K562 (cell line): ENCODE data around the gene FES. TPM values are rescaled to one million over a fixed set of nuclear protein-coding genes. Genes with fewer than 3 reads are reported as not detected.
A peak's percentile ranks its signal among the peaks of the same experiment; 100 is the strongest.

Source experiments
- C11orf30 ChIP-seq: fragments of 450-650 bp; IDR thresholded peaks from 2 replicates; pipeline ENCODE4 v1.6.1; 2016; ENCODE audit warnings: low read depth, mild to moderate bottlenecking
- CEBPB ChIP-seq: fragments of 450-650 bp; IDR thresholded peaks from 2 replicates; pipeline ENCODE4 v1.6.1; 2016; ENCODE audit warnings: missing genetic modification characterization, missing compliant biosample characterization
- CREM ChIP-seq: IDR thresholded peaks from 2 replicates; pipeline ENCODE4 v1.6.1; 2014; ENCODE audit warnings: antibody characterized with exemption, low read depth
- FOXK2 ChIP-seq, 2 experiments: fragments of 450-650 bp; IDR thresholded peaks in 1 of 2; conservative IDR thresholded peaks in 1 of 2; 2 replicates each; pipeline ENCODE4 v1.6.1; 2016; ENCODE audit warnings: low read depth in 2 of 2, mild to moderate bottlenecking in 1 of 2
- LCOR ChIP-seq: sonication (generic); formaldehyde crosslinking; IDR thresholded peaks from 2 replicates; pipeline ENCODE4 v1.8.0; 2022; ENCODE audit warnings: mild to moderate bottlenecking, missing genetic modification reagents
- PURB ChIP-seq: sonication (generic); formaldehyde crosslinking; IDR thresholded peaks from 2 replicates; pipeline ENCODE4 v1.9.0; 2021; ENCODE audit warnings: low read depth, mild to moderate bottlenecking, missing genetic modification reagents
- RB1 ChIP-seq: fragments of 450-650 bp; IDR thresholded peaks from 2 replicates; pipeline ENCODE4 v1.6.1; 2017; ENCODE audit warnings: low read depth, mild to moderate bottlenecking
- RFX1 ChIP-seq: fragments of 450-650 bp; IDR thresholded peaks from 2 replicates; pipeline ENCODE4 v1.6.1; 2016; ENCODE audit warnings: mild to moderate bottlenecking, moderate library complexity
- SMAD2 ChIP-seq: fragments of 150-350 bp; IDR thresholded peaks from 2 replicates; pipeline ENCODE4 v1.6.1; 2014; ENCODE audit warnings: low read depth, mild to moderate bottlenecking, low read length
- SMARCC2 ChIP-seq: fragments of 450-650 bp; IDR thresholded peaks from 2 replicates; pipeline ENCODE4 v1.6.1; 2017; ENCODE audit warnings: antibody characterized with exemption, moderate library complexity, mild to moderate bottlenecking, low read depth
- SMC3 ChIP-seq: conservative IDR thresholded peaks from 2 replicates; pipeline ENCODE4 v1.6.1; 2011; ENCODE audit warnings: low read depth, low read length, improper control_type of control experiment; ENCODE audit not compliant: insufficient read depth
- STAG1 ChIP-seq: sonication (generic); formaldehyde crosslinking; IDR thresholded peaks from 2 replicates; pipeline ENCODE4 v1.5.0; 2020; ENCODE audit warnings: missing genetic modification reagents, borderline replicate concordance
- TCFL5 ChIP-seq: fragments of 250-450 bp; sonication (Bioruptor Pico); conservative IDR thresholded peaks from 2 replicates; pipeline ENCODE4 v1.6.1; 2021; ENCODE audit warnings: mild to moderate bottlenecking, moderate library complexity, matching md5 sums
- USF2 ChIP-seq: sonication (generic); formaldehyde crosslinking; IDR thresholded peaks from 2 replicates; pipeline ENCODE4 v1.5.0; 2020; ENCODE audit warnings: missing genetic modification reagents
- ZBTB7A ChIP-seq: IDR thresholded peaks from 2 replicates; pipeline ENCODE4 v1.6.1; 2011; ENCODE audit warnings: low read depth, mild to moderate bottlenecking, low read length, moderate library complexity, borderline replicate concordance; ENCODE audit not compliant: control insufficient read depth
- ZNF124 ChIP-seq: sonication (generic); formaldehyde crosslinking; IDR thresholded peaks from 2 replicates; pipeline ENCODE4 v1.8.1; 2022; ENCODE audit warnings: missing genetic modification reagents
- ZNF134 ChIP-seq: fragments of 250-450 bp; sonication (Bioruptor Pico); conservative IDR thresholded peaks from 2 replicates; pipeline ENCODE4 v1.4.0; 2020
- polyA plus RNA-seq, 8 experiments: library from polyadenylated mRNA; depleted of rRNA in 4 of 8; stranded (reverse) in 5 of 8; unstranded in 3 of 8; fragments of >200 nt; fragmentation: Nextera tagmentation in 2 of 8; fragmentation: Illumina TruSeq in 1 of 8; extraction: Ambion mirVana in 2 of 8; extraction: Trizol in 1 of 8; gene quantifications; 2 replicates each; pipeline versions ENCODE4 v1.2.1 to v1.2.3, GENCODE V29; 2011 to 2014; ENCODE audit warnings: inconsistent platforms in 1 of 8, missing spikeins in 1 of 8
- total RNA-seq, 7 experiments: library from RNA; depleted of rRNA in 6 of 7; stranded (reverse); fragments of >200 nt in 6 of 7; fragmentation: Illumina TruSeq in 2 of 7; extraction: Trizol in 2 of 7; gene quantifications; 2 replicates each; pipeline versions ENCODE4 v1.2.1 to v1.2.3, GENCODE V29; 2011 to 2021; ENCODE audit warnings: low replicate concordance in 1 of 7
- TF ChIP-seq, protein P1 (sequence below): fragments of 250-450 bp; sonication (Bioruptor Pico); IDR thresholded peaks from 2 replicates; pipeline ENCODE4 v1.4.0; 2020; ENCODE audit warnings: mild to moderate bottlenecking, moderate library complexity
- TF ChIP-seq, protein P2 (sequence below): IDR thresholded peaks from 2 replicates; pipeline ENCODE4 v1.6.1; 2011; ENCODE audit warnings: borderline replicate concordance, low read depth, mild to moderate bottlenecking, moderate library complexity, low read length; ENCODE audit not compliant: insufficient read depth, poor library complexity, severe bottlenecking

Gene FES
- total and polyA plus RNA-seq, 9 of the 15 experiments (the other 6 are each of a cell fraction or from before 2014, with no cell fraction given), result 0.38 to 2.6 (median 0.82) TPM

- TF ChIP-seq, protein P1, sequence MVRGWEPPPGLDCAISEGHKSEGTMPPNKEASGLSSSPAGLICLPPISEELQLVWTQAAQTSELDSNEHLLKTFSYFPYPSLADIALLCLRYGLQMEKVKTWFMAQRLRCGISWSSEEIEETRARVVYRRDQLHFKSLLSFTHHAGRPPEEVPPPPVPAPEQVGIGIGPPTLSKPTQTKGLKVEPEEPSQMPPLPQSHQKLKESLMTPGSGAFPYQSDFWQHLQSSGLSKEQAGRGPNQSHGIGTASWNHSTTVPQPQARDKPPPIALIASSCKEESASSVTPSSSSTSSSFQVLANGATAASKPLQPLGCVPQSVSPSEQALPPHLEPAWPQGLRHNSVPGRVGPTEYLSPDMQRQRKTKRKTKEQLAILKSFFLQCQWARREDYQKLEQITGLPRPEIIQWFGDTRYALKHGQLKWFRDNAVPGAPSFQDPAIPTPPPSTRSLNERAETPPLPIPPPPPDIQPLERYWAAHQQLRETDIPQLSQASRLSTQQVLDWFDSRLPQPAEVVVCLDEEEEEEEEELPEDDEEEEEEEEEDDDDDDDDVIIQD, result no peak
- TF ChIP-seq FOXK2 (conservative IDR thresholded peaks at IDR 0.05 in 1 of 2, IDR thresholded peaks at IDR 0.05 in 1 of 2; ENCODE audit: low read depth in 2 of 2) (peak; percentile 19 to 24; a peak in 3 of 4 replicates), CEBPB (tag) (no peak), RB1 (peak; percentile 81), RFX1 (no peak), PURB (CRISPR knock-in tag) (no peak), ZNF134 (CRISPR knock-in tag) (0 out of 2 replicates have a peak, but pooled peaks have one; percentile 7), SMAD2 (no peak), ZNF124 (CRISPR knock-in tag) (no peak), ZBTB7A (peak; percentile 71; the same call in 1 of the 2 replicates), STAG1 (CRISPR knock-in tag) (no peak; the same call in 1 of the 2 replicates), C11orf30 (peak; percentile 58; the same call in 1 of the 2 replicates), CREM (peak; percentile 88), SMC3 (peak; percentile 65), LCOR (CRISPR knock-in tag) (peak; percentile 92), TCFL5 (CRISPR knock-in tag) (no peak), SMARCC2 (no peak), USF2 (CRISPR knock-in tag) (no peak)
- TF ChIP-seq, protein P2, sequence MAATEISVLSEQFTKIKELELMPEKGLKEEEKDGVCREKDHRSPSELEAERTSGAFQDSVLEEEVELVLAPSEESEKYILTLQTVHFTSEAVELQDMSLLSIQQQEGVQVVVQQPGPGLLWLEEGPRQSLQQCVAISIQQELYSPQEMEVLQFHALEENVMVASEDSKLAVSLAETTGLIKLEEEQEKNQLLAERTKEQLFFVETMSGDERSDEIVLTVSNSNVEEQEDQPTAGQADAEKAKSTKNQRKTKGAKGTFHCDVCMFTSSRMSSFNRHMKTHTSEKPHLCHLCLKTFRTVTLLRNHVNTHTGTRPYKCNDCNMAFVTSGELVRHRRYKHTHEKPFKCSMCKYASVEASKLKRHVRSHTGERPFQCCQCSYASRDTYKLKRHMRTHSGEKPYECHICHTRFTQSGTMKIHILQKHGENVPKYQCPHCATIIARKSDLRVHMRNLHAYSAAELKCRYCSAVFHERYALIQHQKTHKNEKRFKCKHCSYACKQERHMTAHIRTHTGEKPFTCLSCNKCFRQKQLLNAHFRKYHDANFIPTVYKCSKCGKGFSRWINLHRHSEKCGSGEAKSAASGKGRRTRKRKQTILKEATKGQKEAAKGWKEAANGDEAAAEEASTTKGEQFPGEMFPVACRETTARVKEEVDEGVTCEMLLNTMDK, result peak; percentile 96
Measured at GRCh38 chr15:90931828-90932659, 47.7 kb downstream of the FES start, which contains the start of gene HDDC3 (continued).
